ENCODE data around the gene NVL.
"Not testable (repeated sequence)": the region's sequence is repeated elsewhere in the genome, so short reads cannot be mapped to it uniquely, and the experiment has no call there.

NVL gene

DNA sequence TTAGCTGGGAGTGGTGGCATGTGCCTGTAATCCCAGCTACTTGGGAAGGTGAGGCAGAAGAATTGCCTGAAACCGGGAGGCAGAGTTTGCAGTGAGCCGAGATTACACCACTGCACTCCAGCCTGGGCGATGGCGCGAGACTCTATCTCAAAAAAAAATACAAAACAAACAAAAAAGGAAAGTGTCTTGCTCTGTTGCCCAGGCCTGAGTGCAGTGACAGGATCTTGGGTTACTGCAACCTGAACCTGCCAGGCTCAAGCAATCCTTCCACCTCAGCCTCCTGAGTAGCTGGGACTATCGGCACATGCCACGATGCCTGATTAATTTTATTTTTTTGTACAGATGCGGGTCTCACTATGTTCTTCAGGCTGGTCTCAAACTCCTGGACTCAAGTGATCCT, 113.6 kb downstream of the NVL start:
- no peak overlapping the region for H3K4me3 Mint-ChIP-seq
- TF ChIP-seq, protein P1, sequence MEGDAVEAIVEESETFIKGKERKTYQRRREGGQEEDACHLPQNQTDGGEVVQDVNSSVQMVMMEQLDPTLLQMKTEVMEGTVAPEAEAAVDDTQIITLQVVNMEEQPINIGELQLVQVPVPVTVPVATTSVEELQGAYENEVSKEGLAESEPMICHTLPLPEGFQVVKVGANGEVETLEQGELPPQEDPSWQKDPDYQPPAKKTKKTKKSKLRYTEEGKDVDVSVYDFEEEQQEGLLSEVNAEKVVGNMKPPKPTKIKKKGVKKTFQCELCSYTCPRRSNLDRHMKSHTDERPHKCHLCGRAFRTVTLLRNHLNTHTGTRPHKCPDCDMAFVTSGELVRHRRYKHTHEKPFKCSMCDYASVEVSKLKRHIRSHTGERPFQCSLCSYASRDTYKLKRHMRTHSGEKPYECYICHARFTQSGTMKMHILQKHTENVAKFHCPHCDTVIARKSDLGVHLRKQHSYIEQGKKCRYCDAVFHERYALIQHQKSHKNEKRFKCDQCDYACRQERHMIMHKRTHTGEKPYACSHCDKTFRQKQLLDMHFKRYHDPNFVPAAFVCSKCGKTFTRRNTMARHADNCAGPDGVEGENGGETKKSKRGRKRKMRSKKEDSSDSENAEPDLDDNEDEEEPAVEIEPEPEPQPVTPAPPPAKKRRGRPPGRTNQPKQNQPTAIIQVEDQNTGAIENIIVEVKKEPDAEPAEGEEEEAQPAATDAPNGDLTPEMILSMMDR (IDR thresholded peaks at IDR 0.05; ENCODE audit: unreplicated experiment in 3 of 3) = no peak
- H3K36me3 Mint-ChIP-seq (ENCODE audit: low read depth) = no peaks in the 10 kb centered on the region
- peak overlapping the region in 1 of 3 experiments; percentile 23 for H3K27ac Mint-ChIP-seq
- peaks cover 5% of the 10 kb centered on the region for H3K27me3 Mint-ChIP-seq (ENCODE audit: low read depth)
- peaks cover 33% of the 10 kb centered on the region for H3K4me1 Mint-ChIP-seq
- no peaks in the 10 kb centered on the region for H3K9me3 Mint-ChIP-seq

GRCh38 chr1:224213438-224214119, 116.4 kb downstream of the NVL start:
- no peaks in the 10 kb centered on the region for H3K9me3 Mint-ChIP-seq
- no peaks in the 10 kb centered on the region for H3K36me3 Mint-ChIP-seq (ENCODE audit: low read depth)
- TF ChIP-seq, protein P1 (IDR thresholded peaks at IDR 0.05; ENCODE audit: unreplicated experiment in 3 of 3) = no peak
- no peak overlapping the region for H3K4me3 Mint-ChIP-seq
- peaks cover 5% of the 10 kb centered on the region for H3K27me3 Mint-ChIP-seq (ENCODE audit: low read depth)
- peak overlapping the region; percentile 53 to 82 (median 75) for H3K27ac Mint-ChIP-seq
- H3K4me1 Mint-ChIP-seq = peaks cover 45% of the 10 kb centered on the region

DNA sequence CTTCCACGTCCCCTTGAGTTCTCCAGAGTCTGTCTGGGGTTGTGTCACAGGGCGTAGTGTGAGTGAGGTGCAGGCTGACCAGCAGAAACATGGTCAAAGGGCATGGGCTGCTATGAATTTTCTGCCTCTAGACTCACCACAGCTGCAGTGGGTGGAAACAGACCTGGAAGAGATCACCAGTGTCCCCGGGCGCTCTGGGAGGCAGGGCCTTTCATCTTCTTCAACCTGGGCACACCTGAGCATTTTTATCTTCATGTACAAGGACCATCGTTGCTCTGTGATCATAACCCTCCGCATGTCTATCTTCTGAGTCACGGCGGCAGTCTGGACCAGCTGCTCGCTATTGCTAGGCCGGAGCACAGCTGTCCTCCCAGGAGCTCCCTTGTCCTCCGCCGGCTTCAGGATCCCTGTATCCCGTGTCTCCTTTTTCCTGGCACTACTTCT, 117.3 kb downstream of the NVL start:
- Mint-ChIP-seq H3K27me3 (ENCODE audit: low read depth) (peaks cover 5% of the 10 kb centered on the region), H3K9me3 (no peaks in the 10 kb centered on the region), H3K4me1 (peaks cover 37% of the 10 kb centered on the region), H3K27ac (peak overlapping the region; percentile 53 to 82 (median 75)), H3K4me3 (no peak overlapping the region), H3K36me3 (ENCODE audit: low read depth) (no peaks in the 10 kb centered on the region)
- TF ChIP-seq, protein P1 (IDR thresholded peaks at IDR 0.05; ENCODE audit: unreplicated experiment in 3 of 3) = no peak

DNA sequence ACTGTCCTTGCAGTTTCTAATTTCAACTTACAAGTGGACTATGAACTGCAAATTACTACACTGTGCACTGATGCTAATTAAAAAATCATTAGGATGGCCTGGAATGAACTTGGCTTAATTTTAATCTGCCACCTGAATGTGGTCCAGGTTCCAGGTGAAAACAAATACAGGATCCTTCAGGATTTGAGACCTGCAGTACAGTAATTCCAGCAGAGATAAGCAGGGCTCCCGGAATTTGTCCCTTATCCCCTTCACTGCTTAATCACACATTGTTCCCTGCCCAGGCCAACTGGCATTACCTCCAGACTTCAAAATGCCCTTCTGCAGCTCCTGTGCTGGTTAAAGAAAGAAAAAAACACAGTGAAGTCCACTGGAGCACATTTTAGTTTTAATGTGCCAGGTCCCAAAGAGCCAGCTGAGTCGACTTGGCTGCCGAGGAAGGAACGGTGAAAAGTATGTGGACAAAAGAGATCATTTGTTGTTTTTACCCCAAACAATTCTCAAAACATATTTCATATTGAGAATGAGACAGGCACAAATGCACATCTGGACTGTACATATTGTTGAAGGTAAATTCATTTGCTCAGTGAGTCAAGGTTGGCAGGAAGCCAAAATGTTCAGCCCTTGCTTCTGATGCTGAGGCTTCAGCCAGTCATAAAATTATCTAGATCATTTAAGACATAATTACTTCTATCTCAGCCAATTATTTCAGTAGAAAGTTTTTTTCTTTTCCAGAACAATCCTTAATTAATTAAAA, 118.6 kb downstream of the NVL start:
- H3K27me3 Mint-ChIP-seq (ENCODE audit: low read depth) = peaks cover 5% of the 10 kb centered on the region
- no peaks in the 10 kb centered on the region for H3K9me3 Mint-ChIP-seq
- peaks cover 37% of the 10 kb centered on the region for H3K4me1 Mint-ChIP-seq
- peak overlapping the region; percentile 75 to 89 (median 81) for H3K27ac Mint-ChIP-seq
- peak overlapping the region in 1 of 3 experiments; percentile 38 for H3K4me3 Mint-ChIP-seq
- no peaks in the 10 kb centered on the region for H3K36me3 Mint-ChIP-seq (ENCODE audit: low read depth)
- TF ChIP-seq, protein P1 (IDR thresholded peaks at IDR 0.05; ENCODE audit: unreplicated experiment in 3 of 3) = no peak

GRCh38 chr1:224205931-224206538, 123.9 kb downstream of the NVL start:
- not testable (repeated sequence) for H3K27me3 Mint-ChIP-seq (ENCODE audit: low read depth); H3K9me3 Mint-ChIP-seq; H3K36me3 Mint-ChIP-seq (ENCODE audit: low read depth); H3K4me3 Mint-ChIP-seq
- Mint-ChIP-seq H3K4me1 (peaks cover 46% of the 10 kb centered on the region), H3K27ac (peak overlapping the region; percentile 59 to 68 (median 65))

DNA sequence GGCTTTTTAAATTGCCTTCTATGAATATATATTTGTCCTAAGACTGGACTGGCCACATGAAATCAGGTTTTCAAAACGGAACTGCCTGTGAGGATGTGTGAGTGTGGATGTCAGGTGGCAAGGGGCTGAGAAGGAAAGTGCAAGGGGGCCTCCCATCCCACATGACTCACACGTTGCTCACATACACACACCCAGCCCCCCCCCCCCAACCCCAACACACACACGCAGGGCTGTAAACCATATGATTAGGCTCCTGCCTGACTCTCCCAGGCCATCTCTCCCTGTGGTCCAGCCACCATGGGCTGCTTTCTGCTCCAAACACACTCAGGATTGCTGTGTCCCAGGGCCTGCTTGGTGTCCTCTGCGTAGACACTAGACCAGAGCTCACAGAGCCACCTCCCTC, 124.5 kb downstream of the NVL start:
- no peaks in the 10 kb centered on the region for H3K36me3 Mint-ChIP-seq (ENCODE audit: low read depth)
- TF ChIP-seq, protein P1 (IDR thresholded peaks at IDR 0.05; ENCODE audit: unreplicated experiment in 3 of 3) = no peak
- peak overlapping the region; percentile 59 to 68 (median 65) for H3K27ac Mint-ChIP-seq
- H3K9me3 Mint-ChIP-seq = no peaks in the 10 kb centered on the region
- H3K4me1 Mint-ChIP-seq = peaks cover 41% of the 10 kb centered on the region
- peak overlapping the region in 1 of 3 experiments; percentile 46 for H3K4me3 Mint-ChIP-seq
- H3K27me3 Mint-ChIP-seq (ENCODE audit: low read depth) = peaks cover 3% of the 10 kb centered on the region

All from nephron (organoid).